ENCODE data around the gene PRKCD.

- no peak for TF ChIP-seq FOXM1 (IDR thresholded peaks at IDR 0.05; ENCODE audit: borderline replicate concordance)
- TF ChIP-seq HDGF (IDR thresholded peaks at IDR 0.05; ENCODE audit: borderline replicate concordance), result no peak
- TF ChIP-seq BHLHE40 (IDR thresholded peaks at IDR 0.05; ENCODE audit: borderline replicate concordance), result no peak
- no peak for TF ChIP-seq SP1 (IDR thresholded peaks at IDR 0.05)
- TF ChIP-seq TARDBP (IDR thresholded peaks at IDR 0.05), result no peak
- no peak for TF ChIP-seq FOXK2 (IDR thresholded peaks at IDR 0.05)
These were observed 27.7 kb downstream of the PRKCD start for GRCh38 chr3:53188720-53189119.
